Activated naive CD4-positive, alpha-beta T cell (primary cell): ENCODE measurements around the gene TNIP1.
A peak's percentile ranks its signal among the peaks of the same experiment; 100 is the strongest.

Source experiments
- DNase-seq, 4 experiments: peaks; one replicate each; lab custom pipeline; 2025; lab: John Stamatoyannopoulos, UW

TNIP1 gene

GRCh38 chr5:151105561-151105960 is 24.7 kb upstream of the TNIP1 start:
- no peak for DNase-seq

- no peak for DNase-seq
Measured at GRCh38 chr5:151104795-151105194, 24.0 kb upstream of the TNIP1 start.

- no peak for DNase-seq
Measured at GRCh38 chr5:151101746-151102145, 20.9 kb upstream of the TNIP1 start.

DNA sequence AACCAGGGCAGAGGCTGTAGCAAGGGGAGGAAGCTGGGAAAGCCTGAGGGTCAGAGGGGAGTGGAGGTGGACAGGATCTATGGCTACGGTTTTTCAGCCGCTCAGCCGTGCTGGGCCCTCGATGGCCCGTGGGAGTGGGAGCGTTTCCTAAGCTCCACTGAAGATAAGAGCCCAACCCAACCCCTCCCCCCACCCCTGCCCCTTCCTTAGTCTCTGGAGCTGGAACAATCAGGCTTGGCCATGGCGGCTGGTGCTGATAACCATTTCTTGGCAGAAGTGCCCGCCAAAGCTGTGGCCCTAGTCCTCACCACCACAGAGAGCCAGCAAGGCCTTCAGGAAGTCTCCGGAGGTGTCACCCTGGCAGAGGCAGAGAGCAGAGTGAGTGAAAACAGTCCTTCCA is 20.3 kb upstream of the TNIP1 start:
- DNase-seq: no peak

DNA sequence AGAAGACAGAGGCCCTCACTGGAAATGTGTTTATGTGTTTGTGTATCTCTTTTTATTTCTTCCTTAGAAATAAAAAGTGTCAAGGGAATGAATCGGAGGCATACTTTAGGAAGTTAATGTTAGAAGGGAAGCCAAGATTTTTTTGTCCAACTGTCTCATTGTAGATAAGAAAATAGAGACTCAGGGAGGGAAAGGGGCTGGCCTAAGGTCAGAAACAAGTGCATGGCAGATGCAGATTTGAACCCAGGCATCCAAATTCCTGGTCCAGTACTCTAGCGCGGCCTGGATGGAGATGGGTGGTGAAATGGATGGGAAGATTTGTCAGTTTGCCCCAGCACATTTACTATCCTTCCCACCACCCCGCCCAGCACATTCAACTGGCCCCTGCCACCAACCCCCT is 19.8 kb upstream of the TNIP1 start:
- no peak for DNase-seq

- DNase-seq: no peak
Measured at GRCh38 chr5:151098768-151099121, 17.9 kb upstream of the TNIP1 start.

DNA sequence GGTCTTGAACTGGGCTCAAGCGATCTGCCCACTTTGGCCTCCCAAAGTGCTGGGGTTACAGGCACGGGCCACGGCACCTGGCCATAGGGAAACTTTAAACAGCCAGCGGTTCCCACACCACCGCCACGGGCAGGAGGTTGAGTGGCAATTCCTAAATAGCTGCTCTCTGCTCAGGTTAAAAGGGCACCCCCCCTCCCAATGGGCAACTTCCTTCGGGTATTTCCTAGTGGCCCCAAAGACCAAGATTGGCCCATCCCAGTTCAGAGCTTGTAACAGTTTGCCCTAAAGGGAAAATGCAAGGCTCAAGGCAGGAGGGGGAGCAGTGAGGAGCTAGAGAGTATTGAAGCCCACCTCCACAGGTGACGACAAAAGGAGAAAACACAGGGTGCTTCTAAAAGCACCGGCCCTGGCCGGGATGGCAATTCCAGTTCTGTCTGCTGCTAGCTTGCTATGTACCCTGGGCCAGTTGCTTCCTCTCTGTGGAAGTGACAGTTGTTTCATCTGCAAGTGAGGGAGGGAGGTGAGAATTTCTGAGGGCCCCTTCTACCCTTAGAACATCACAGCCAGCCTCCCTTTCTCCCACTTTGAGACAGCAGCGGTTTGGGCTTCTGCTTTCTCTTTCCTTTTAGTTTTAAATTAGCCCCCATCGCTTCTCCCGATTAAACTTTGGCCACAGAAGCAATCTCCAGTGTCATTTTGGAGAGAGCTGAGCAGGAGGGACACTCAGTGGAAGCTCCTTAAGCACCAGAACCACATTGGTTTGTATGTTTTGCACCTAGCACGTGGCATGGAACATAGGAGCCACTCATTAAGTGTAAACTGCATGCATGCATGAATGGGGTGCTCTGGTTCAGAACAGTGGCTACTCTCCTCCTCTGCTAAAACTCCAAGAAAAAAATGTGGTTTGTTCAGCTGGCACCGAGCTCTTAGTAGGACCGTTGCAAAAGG is 17.3 kb upstream of the TNIP1 start:
- DNase-seq: no peak

DNA sequence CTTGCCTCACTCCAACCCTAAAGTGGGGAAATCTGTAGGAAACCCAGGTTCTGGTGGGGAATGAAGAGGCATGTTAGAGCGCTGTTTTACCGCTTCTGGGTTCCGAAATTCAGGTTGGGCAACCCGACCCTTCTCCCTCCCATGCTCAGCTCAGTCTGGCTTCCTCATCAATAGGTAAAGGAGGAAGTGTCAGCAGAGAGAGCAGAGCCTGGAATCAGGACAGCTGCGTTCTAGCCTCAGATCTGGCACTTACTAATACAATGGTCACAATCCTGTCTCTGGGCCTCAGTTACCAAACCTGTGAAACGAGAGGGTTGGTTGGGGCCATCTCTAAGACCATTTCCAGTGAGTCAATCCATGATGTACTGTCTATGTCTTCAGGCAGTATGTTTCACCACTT is 16.2 kb upstream of the TNIP1 start:
- no peak for DNase-seq

DNA sequence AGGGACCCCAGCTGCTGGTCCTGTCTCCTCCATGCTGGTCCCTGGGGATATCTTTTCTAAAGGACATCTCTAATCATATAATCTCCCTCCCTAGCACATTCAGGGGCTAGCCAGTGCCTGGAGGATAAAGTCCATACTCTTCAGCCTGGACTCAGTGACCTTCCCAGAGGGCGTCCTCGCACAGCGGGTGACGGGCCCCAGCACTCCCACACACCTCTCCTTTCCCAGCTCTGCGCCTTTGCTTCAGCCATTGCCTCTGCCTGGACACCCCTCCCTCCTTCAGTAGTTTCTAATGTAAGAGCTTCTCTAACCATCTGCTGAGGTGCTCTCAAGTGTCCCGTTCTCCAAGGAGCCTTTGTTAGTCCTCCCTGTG is 15.2 kb upstream of the TNIP1 start:
- no peak for DNase-seq

- DNase-seq: no peak
Measured at GRCh38 chr5:151095341-151096000, 14.6 kb upstream of the TNIP1 start.

DNA sequence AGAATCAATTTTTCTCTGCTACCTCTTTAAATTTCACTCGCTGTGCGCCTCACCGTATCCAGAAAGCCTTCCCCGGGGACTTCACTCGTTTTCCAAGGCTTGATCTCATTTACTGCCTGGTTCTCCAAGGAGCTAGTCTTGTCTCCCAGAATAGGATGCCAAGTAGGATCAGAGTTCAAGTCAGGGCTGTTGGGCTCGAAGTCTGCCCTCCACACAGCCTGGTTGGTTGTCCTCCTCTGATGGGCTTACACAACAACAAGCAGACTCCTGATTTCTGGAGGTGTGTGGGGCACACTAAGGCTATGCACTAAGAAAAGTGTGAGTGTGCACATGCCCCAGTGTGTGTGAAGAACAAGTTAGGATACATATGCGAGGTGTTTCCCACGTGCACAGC is 14.0 kb upstream of the TNIP1 start:
- no peak for DNase-seq

- DNase-seq: no peak
Measured at GRCh38 chr5:151094030-151094851, 13.4 kb upstream of the TNIP1 start.

DNA sequence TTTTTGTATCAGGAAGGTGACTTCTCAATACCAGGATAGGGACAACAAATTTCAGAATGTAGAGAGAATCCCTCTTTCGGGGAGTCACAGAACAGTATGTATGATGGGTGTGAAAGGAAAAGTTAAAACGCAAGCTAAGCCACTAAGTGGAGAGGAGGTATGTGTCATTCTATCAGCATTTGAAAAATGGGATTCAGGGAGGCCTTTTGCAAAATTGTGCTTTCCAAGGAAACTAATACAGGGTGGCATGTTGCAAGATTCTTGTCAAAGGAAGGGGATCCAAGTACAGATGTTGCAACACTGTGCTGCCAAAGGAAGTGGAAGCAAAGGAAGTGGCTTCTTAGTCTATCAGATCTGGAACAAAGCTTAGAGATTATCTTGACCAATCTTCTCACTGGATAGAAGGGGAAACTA is 12.6 kb upstream of the TNIP1 start:
- DNase-seq: no peak

GRCh38 chr5:151092762-151093161 is 11.9 kb upstream of the TNIP1 start:
- no peak for DNase-seq

DNA sequence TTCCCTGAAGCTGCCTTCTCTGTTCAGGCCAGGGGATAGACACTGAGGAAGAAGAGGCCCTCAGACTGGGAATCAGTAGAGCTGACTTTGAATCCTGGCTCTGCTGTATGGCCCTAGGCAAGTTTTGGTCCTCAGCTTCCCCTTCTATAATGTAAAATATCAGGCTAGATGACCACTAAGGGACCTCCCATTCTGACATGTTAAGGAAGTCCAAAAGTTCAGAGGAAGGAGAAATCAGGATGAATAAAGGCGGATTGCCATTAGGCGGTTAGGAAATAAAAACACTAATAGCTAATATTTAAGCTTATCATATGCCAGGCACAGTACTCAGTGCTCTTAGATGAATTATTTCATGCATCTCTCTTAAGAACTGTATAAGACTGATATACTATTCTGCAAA is 8.9 kb upstream of the TNIP1 start:
- no peak for DNase-seq

DNA sequence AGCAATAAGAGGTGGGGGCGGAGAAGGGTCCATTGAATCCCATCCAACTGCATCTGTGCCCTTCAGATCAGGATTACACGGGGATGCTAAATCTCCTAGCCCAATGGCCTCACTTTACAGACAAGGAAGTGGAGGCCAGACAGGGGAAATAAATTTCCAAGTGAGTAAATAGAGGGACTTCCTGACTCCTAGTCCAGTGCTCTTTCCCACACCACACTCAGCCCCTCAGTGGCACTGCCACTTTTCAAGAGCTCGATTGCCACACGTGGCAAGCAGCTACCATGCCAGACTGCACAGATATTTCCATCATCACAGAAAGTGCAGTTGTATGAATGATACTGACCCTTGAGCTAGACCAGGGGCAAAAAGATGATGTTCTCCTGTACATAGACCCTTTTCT is 8.2 kb upstream of the TNIP1 start:
- no peak for DNase-seq

DNA sequence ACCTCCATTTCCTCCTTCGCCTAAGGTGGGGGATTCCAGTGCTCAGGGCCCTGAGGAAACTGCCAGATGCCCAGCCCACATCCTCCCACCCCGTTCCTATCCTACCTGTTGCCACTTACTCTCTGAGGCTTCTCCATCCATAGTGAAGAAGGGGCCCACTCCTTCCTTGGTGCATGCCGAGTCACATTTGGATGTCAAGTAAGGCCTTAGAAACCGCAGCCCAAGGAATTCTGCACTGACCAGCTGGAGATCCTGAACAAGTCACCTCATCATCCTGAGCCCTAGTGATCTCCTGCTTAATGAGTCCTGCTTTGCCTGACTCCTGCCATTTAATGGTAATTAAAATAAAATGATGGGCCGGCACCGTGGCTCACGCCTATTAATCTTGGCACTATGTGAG is 6.7 kb upstream of the TNIP1 start:
- no peak for DNase-seq

- DNase-seq: peak; percentile 8 to 24 (median 14)
Measured at GRCh38 chr5:151086905-151087360, 6.1 kb upstream of the TNIP1 start.

DNA sequence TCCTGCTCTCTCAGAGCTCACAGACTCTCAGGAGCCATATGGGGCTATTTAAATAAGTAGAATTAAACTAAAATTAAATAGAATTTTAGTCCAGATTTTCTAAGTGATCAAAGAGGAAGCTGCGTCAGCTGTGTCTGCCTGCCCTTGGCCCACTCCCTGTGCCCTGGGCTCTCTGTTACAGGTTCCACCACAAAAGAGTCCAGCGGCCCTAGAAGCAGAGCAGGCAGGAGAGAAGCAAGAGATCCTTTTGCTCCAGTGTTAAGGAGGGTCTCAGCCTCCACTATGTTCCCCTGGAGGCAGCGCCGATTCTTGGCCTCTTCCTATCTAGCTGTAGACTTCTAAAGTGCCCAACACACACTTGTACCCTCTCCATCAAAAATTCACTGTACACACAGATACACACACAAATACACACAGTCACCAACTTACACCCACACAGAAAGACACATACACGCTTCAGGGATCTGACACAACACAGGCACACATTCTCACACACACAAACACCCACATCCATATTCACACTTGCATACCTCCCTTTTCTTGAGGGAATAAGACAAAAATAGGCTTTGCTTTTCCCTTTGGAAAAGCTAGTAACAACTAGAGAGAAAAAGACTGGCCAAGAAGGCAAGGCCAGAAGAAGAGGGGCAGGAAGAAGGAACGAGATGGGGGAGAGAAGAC is 5.5 kb upstream of the TNIP1 start:
- DNase-seq: no peak

DNA sequence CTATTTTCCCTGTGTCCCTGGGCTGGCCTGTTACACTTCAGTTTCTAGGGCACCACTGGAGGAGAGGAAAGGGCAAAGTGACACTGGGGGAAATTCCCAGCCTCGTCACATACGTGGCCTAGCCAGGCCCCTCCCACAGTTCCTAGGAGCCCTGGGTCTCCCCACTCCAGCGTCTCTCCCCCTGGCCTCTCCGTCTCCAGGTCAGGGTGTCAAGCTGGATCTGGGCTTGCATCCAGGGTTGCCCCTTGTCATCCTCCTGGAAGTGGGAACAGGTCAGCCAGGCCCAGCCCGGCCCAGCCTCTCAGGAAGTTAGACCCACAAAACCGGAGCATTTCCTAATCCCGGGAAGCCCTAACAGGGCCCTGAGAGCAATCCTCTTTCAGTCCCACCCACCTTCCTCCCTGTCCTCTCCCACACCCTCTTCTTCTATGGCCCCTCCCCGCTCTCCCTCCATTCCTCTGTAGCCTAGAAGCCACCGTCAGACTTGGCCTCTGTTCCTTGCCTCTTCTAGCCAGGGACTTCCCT is 4.7 kb upstream of the TNIP1 start:
- no peak for DNase-seq

GRCh38 chr5:151084363-151084762 is 3.5 kb upstream of the TNIP1 start:
- no peak for DNase-seq
